HG02943 (cell line): ENCODE data around the gene LARP1.
"Not testable (repeated sequence)": the region's sequence is repeated elsewhere in the genome, so short reads cannot be mapped to it uniquely, and the experiment has no call there.

ENCODE experiments used
- ATAC-seq: cut with Tn5 transposase; IDR thresholded peaks from one replicate; pipeline ENCODE4 v1.9.1; 2021; ENCODE audit warnings: mild to moderate bottlenecking, low read depth, moderate library complexity; ENCODE audit not compliant: unreplicated experiment

LARP1 gene

GRCh38 chr5:154759868-154760267, 4.7 kb downstream of the LARP1 start:
- ATAC-seq: not testable (repeated sequence)

GRCh38 chr5:154761046-154761736, 6.0 kb downstream of the LARP1 start:
- ATAC-seq: no peak

GRCh38 chr5:154762261-154762660, 7.1 kb downstream of the LARP1 start:
- ATAC-seq: no peak

GRCh38 chr5:154762700-154763099, 7.5 kb downstream of the LARP1 start:
- ATAC-seq: no peak

- ATAC-seq: no peak
These were observed 9.8 kb downstream of the LARP1 start for GRCh38 chr5:154764967-154765366.

- ATAC-seq: no peak
These were observed 10.3 kb downstream of the LARP1 start for GRCh38 chr5:154765396-154765925.

GRCh38 chr5:154766558-154767281, 11.5 kb downstream of the LARP1 start:
- ATAC-seq: no peak

- ATAC-seq: no peak
These were observed 12.4 kb downstream of the LARP1 start for GRCh38 chr5:154767576-154767975.

GRCh38 chr5:154768207-154768606, 13.0 kb downstream of the LARP1 start:
- ATAC-seq: no peak

GRCh38 chr5:154770111-154770510, 14.9 kb downstream of the LARP1 start:
- ATAC-seq: no peak

GRCh38 chr5:154771383-154771901, 16.3 kb downstream of the LARP1 start:
- no peak for ATAC-seq

- no peak for ATAC-seq
These were observed 18.1 kb downstream of the LARP1 start for GRCh38 chr5:154773326-154773725.

- no peak for ATAC-seq
These were observed 21.0 kb downstream of the LARP1 start for GRCh38 chr5:154776167-154776566.

GRCh38 chr5:154778534-154778933, 23.4 kb downstream of the LARP1 start:
- no peak for ATAC-seq

- ATAC-seq: no peak
These were observed 23.9 kb downstream of the LARP1 start for GRCh38 chr5:154779105-154779504.

- ATAC-seq: no peak
These were observed 25.0 kb downstream of the LARP1 start for GRCh38 chr5:154780128-154780527.

GRCh38 chr5:154782326-154782725, 27.1 kb downstream of the LARP1 start:
- ATAC-seq: no peak

GRCh38 chr5:154782812-154783592, 27.8 kb downstream of the LARP1 start:
- ATAC-seq: peak; percentile 8

- peak; percentile 64 for ATAC-seq
These were observed 28.7 kb downstream of the LARP1 start for GRCh38 chr5:154783774-154784460.

- ATAC-seq: no peak
These were observed 29.7 kb downstream of the LARP1 start for GRCh38 chr5:154784856-154785255.
